Endothelial cell of umbilical vein (primary cell): ENCODE data around the gene KL.

Experiments used
- EZH2 ChIP-seq: IDR thresholded peaks from 2 replicates; pipeline ENCODE4 v1.6.1; 2012; ENCODE audit warnings: borderline replicate concordance, low read depth, mild to moderate bottlenecking, moderate library complexity, low read length, inconsistent platforms; ENCODE audit not compliant: severe bottlenecking
- JUN ChIP-seq: IDR thresholded peaks from 2 replicates; pipeline ENCODE4 v1.6.1; 2011; ENCODE audit warnings: borderline replicate concordance, low read depth; ENCODE audit not compliant: insufficient read length, insufficient read depth
- MYC ChIP-seq: IDR thresholded peaks from one replicate; pipeline ENCODE4 v1.6.1; 2011; ENCODE audit warnings: mild to moderate bottlenecking, low read depth, low read length
- POLR2A ChIP-seq: IDR thresholded peaks from 2 replicates; pipeline ENCODE4 v1.6.1; 2012; ENCODE audit warnings: low read depth, mild to moderate bottlenecking, control low read depth, low read length
- POLR2AphosphoS5 ChIP-seq: IDR thresholded peaks from 2 replicates; pipeline ENCODE4 v1.6.1; 2012; ENCODE audit warnings: low read depth, mild to moderate bottlenecking, control low read depth, low read length, moderate library complexity; ENCODE audit not compliant: insufficient read depth
- TF ChIP-seq, protein P1 (sequence below), 2 donors: IDR thresholded peaks; 1 replicate in 1 of 2; 2 replicates in 1 of 2; pipeline ENCODE4 v1.5.1; 2011; ENCODE audit warnings: low read length in 2 of 2, mild to moderate bottlenecking in 2 of 2, moderate library complexity in 2 of 2, control low read depth in 1 of 2, inconsistent platforms in 1 of 2, low read depth in 1 of 2; ENCODE audit not compliant: insufficient read depth in 1 of 2; ENCODE audit errors: extremely low read depth in 1 of 2
- TF ChIP-seq, protein P2 (sequence below): IDR thresholded peaks from 2 replicates; pipeline ENCODE4 v1.6.1; 2011; ENCODE audit not compliant: insufficient read depth, insufficient read length

DNA sequence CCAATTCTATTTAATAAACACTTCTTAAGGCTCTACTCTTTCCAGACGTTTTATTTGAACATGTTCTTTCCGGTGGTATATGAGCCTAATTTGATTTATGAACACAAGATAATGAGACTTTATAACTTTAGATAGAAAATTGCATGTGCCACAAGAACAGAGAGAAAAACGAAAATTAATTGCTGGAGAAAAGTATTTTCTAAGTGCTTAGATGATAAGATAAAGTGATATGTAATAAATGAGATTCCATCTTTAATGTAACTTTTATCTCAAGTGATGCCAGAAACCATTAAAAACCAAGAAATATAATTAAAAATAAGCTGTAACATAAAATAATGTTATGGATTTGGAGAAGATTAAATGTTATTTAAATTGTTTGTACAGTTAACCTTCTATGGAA is 33.2 kb upstream of the KL start:
- TF ChIP-seq EZH2 (no peak), POLR2AphosphoS5 (no peak), MYC (no peak), JUN (no peak), POLR2A (no peak)
- TF ChIP-seq, protein P1, sequence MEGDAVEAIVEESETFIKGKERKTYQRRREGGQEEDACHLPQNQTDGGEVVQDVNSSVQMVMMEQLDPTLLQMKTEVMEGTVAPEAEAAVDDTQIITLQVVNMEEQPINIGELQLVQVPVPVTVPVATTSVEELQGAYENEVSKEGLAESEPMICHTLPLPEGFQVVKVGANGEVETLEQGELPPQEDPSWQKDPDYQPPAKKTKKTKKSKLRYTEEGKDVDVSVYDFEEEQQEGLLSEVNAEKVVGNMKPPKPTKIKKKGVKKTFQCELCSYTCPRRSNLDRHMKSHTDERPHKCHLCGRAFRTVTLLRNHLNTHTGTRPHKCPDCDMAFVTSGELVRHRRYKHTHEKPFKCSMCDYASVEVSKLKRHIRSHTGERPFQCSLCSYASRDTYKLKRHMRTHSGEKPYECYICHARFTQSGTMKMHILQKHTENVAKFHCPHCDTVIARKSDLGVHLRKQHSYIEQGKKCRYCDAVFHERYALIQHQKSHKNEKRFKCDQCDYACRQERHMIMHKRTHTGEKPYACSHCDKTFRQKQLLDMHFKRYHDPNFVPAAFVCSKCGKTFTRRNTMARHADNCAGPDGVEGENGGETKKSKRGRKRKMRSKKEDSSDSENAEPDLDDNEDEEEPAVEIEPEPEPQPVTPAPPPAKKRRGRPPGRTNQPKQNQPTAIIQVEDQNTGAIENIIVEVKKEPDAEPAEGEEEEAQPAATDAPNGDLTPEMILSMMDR (IDR thresholded peaks at IDR 0.05; ENCODE audit: extremely low read depth in 1 of 2, insufficient read depth in 1 of 2, low read depth in 1 of 2, low read length in 2 of 2), result no peak
- TF ChIP-seq, protein P2, sequence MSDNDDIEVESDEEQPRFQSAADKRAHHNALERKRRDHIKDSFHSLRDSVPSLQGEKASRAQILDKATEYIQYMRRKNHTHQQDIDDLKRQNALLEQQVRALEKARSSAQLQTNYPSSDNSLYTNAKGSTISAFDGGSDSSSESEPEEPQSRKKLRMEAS, result no peak
